ENCODE results near the gene IFI27L2.

- no peak for TF ChIP-seq YY1 (IDR thresholded peaks at IDR 0.05)
- no peak for TF ChIP-seq RXRA (IDR thresholded peaks at IDR 0.05)
- no peak for TF ChIP-seq CTCF (IDR thresholded peaks at IDR 0.05; ENCODE audit: low read depth, low read length, missing input control)
- no peak for TF ChIP-seq GABPA (IDR thresholded peaks at IDR 0.05 in 1 of 2, conservative IDR thresholded peaks at IDR 0.05 in 1 of 2)
Observed at GRCh38 chr14:94139421-94139820, 10.0 kb upstream of the IFI27L2 start.
